GM23338 (cell line): ENCODE data around the gene KIF19. TPM values are rescaled to one million over a fixed set of nuclear protein-coding genes. Genes with fewer than 3 reads are reported as not detected.

ENCODE experiments used
- ATAC-seq: fragments of 200-7000 bp; cut with Tn5 transposase; 3 replicates; pipeline ENCODE4 v1.9.1; 2020
- DNase-seq: peaks from one replicate; pipeline ENCODE4 v3.0.0-alpha.2; 2015; ENCODE audit warnings: low spot score
- H2AFZ ChIP-seq: fragments of 200-600 bp; sonication (generic); 2 replicates; pipeline ENCODE4 v1.8.0; 2016; ENCODE audit warnings: antibody characterized with exemption, mild to moderate bottlenecking, moderate library complexity
- H3F3A ChIP-seq: fragments of 200-600 bp; sonication (generic); replicated peaks from 2 replicates; pipeline ENCODE4 v1.8.0; 2017; ENCODE audit warnings: antibody characterized with exemption, mixed run types, low read depth
- H3K27ac ChIP-seq: fragments of 200-600 bp; sonication (generic); 2 replicates; pipeline ENCODE4 v1.6.1; 2016; ENCODE audit warnings: low read depth
- H3K27me3 ChIP-seq: fragments of 200-600 bp; sonication (generic); 2 replicates; pipeline ENCODE4 v1.8.0; 2016; ENCODE audit warnings: mild to moderate bottlenecking, mixed run types, moderate library complexity; ENCODE audit not compliant: insufficient read depth
- H3K36me3 ChIP-seq: fragments of 200-600 bp; sonication (generic); 2 replicates; pipeline ENCODE4 v1.8.0; 2016; ENCODE audit warnings: mild to moderate bottlenecking; ENCODE audit not compliant: insufficient read depth
- H3K4me1 ChIP-seq: fragments of 200-600 bp; sonication (generic); 2 replicates; pipeline ENCODE4 v1.8.0; 2016; ENCODE audit warnings: mild to moderate bottlenecking, moderate library complexity; ENCODE audit not compliant: insufficient read depth
- H3K4me2 ChIP-seq: fragments of 200-600 bp; sonication (generic); 2 replicates; pipeline ENCODE4 v1.7.1; 2017; ENCODE audit warnings: mixed run types
- H3K4me3 ChIP-seq: fragments of 200-600 bp; sonication (generic); 2 replicates; pipeline ENCODE4 v1.6.1; 2016; ENCODE audit warnings: mixed run types
- H3K79me2 ChIP-seq: fragments of 200-600 bp; sonication (generic); replicated peaks from 2 replicates; pipeline ENCODE4 v1.8.0; 2017; ENCODE audit warnings: mild to moderate bottlenecking; ENCODE audit not compliant: insufficient read depth
- H3K9me2 ChIP-seq: fragments of 200-600 bp; sonication (generic); 2 replicates; pipeline ENCODE4 v1.8.0; 2017; ENCODE audit not compliant: insufficient read depth
- H4K20me1 ChIP-seq: fragments of 200-600 bp; sonication (generic); replicated peaks from 2 replicates; pipeline ENCODE4 v1.8.0; 2017; ENCODE audit warnings: mild to moderate bottlenecking; ENCODE audit not compliant: insufficient read depth
- H3K27ac Mint-ChIP-seq: 2 replicates; pipeline ENCODE4 v1.8.0; 2020; ENCODE audit warnings: inconsistent platforms, mild to moderate bottlenecking, moderate library complexity, mixed read lengths
- H3K27me3 Mint-ChIP-seq: 3 replicates; pipeline ENCODE4 v1.8.0; 2022; ENCODE audit warnings: low read depth, mild to moderate bottlenecking, moderate library complexity, mixed read lengths, inconsistent platforms; ENCODE audit not compliant: insufficient read depth, poor library complexity
- H3K36me3 Mint-ChIP-seq: 3 replicates; pipeline ENCODE4 v1.8.0; 2021; ENCODE audit warnings: low read depth, mild to moderate bottlenecking, inconsistent platforms, moderate library complexity, mixed read lengths
- H3K4me1 Mint-ChIP-seq: 3 replicates; pipeline ENCODE4 v1.8.0; 2020; ENCODE audit warnings: mild to moderate bottlenecking, inconsistent platforms, mixed read lengths
- H3K4me3 Mint-ChIP-seq: 3 replicates; pipeline ENCODE4 v1.8.0; 2021; ENCODE audit warnings: moderate library complexity, mild to moderate bottlenecking, inconsistent platforms, mixed read lengths
- H3K9me3 Mint-ChIP-seq: 3 replicates; pipeline ENCODE4 v1.8.0; 2020; ENCODE audit warnings: moderate library complexity, mild to moderate bottlenecking, inconsistent platforms, mixed read lengths
- CREB1 ChIP-seq: fragments of 250-450 bp; sonication (Bioruptor Pico); IDR thresholded peaks from 2 replicates; pipeline ENCODE4 v1.5.0; 2020; ENCODE audit warnings: low read depth, mild to moderate bottlenecking, moderate library complexity
- EZH2 ChIP-seq: fragments of 200-600 bp; sonication (generic); IDR thresholded peaks from one replicate; pipeline ENCODE4 v1.8.0; 2017; ENCODE audit warnings: antibody characterized with exemption, mild to moderate bottlenecking, low read depth; ENCODE audit not compliant: unreplicated experiment
- EZH2phosphoT487 ChIP-seq: fragments of 200-600 bp; sonication (generic); IDR thresholded peaks from one replicate; pipeline ENCODE4 v1.8.1; 2018; ENCODE audit warnings: antibody characterized with exemption; ENCODE audit not compliant: unreplicated experiment
- JUNB ChIP-seq: IDR thresholded peaks from one replicate; pipeline ENCODE4 v1.6.1; 2016; ENCODE audit warnings: antibody characterized with exemption; ENCODE audit not compliant: unreplicated experiment
- NANOG ChIP-seq: IDR thresholded peaks from 2 replicates; pipeline ENCODE4 v1.6.1; 2016; ENCODE audit warnings: antibody characterized with exemption, borderline replicate concordance
- POLR2AphosphoS5 ChIP-seq: IDR thresholded peaks from 2 replicates; pipeline ENCODE4 v1.6.1; 2016; ENCODE audit warnings: antibody characterized with exemption, low read depth
- STAT1 ChIP-seq: IDR thresholded peaks from one replicate; pipeline ENCODE4 v1.6.1; 2016; ENCODE audit warnings: antibody characterized with exemption; ENCODE audit not compliant: unreplicated experiment
- ZNF114 ChIP-seq: fragments of 250-450 bp; sonication (Bioruptor Pico); IDR thresholded peaks from 2 replicates; pipeline ENCODE4 v1.5.0; 2020; ENCODE audit warnings: mild to moderate bottlenecking, moderate library complexity
- ZNF331 ChIP-seq: fragments of 250-450 bp; sonication (Bioruptor Pico); IDR thresholded peaks from 2 replicates; pipeline ENCODE4 v1.5.0; 2020; ENCODE audit warnings: low read depth, mild to moderate bottlenecking, moderate library complexity
- polyA plus RNA-seq: library from polyadenylated mRNA; unstranded; fragments of >200 nt; fragmentation: Nextera tagmentation; extraction: Ambion mirVana; gene quantifications from 2 replicates; pipeline ENCODE4 v1.2.1, GENCODE V29; 2016
- total RNA-seq: library from RNA; depleted of rRNA; stranded (reverse); fragments of >200 nt; shearing (Covaris generic); gene quantifications from 2 replicates; pipeline ENCODE4 v1.2.3, GENCODE V29; 2014
- TF ChIP-seq, protein P1 (sequence below), 2 experiments: fragments of 200-600 bp in 1 of 2; sonication (generic) in 1 of 2; conservative IDR thresholded peaks; 2 replicates each; pipeline versions ENCODE4 v1.5.1 to v1.6.1; 2016 to 2017; ENCODE audit warnings: antibody characterized with exemption in 2 of 2, low read depth in 2 of 2, mild to moderate bottlenecking in 2 of 2, moderate library complexity in 1 of 2
- TF ChIP-seq, protein P2 (sequence below): fragments of 250-450 bp; sonication (Bioruptor Pico); IDR thresholded peaks from 2 replicates; pipeline ENCODE4 v1.5.0; 2020; ENCODE audit warnings: mild to moderate bottlenecking, moderate library complexity
- TF ChIP-seq, protein P3 (sequence below): IDR thresholded peaks from one replicate; pipeline ENCODE4 v1.6.1; 2018; ENCODE audit warnings: antibody characterized with exemption; ENCODE audit not compliant: unreplicated experiment
- TF ChIP-seq, protein P4 (sequence below): IDR thresholded peaks from 2 replicates; pipeline ENCODE4 v1.6.1; 2016; ENCODE audit warnings: antibody characterized with exemption

KIF19 gene
- total and polyA plus RNA-seq, 2 experiments from 2014 or later: 0.35 to 0.36 TPM

DNA sequence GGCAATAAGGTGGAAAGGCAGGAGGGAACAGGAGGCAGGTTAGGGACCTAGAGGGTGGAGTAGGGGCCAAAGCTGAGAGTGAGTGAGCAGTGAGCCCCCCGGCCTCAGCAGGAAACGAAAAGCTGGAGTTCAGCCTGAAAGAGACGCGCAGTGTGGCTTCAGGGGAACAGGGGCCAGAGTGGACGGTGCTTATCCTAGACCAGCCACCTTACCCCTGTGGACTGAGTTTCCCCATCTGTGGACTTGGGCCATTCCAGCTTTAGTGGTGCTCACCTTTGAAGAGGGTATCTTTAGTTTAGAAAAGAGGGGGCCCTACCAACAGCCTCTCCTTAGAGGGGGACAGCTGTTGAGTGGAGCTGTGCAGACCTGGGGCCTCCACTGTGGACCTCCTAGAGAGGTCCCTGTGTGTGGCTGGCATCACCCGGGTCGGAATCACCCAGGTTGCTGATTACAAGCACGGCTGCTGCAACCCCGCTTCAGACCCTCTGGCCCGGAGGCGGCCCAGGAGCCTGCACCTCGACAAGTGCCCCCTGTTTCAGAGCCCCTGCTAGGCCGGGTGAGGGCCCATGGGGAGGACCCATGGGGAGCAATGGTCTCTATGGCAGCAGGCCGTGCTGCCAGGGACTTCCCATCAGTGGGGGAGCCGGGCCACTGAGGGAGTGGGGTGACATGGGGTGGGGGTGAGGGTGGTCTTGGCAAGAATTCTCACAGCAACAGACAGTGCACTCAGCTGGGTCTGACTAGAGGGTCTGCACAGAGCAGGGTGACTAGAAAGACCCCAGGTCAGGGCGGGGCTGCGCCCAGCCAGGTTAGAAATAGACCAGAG, 43.9 kb downstream of the KIF19 start:
- no peak for DNase-seq
- TF ChIP-seq ZNF331 (CRISPR knock-in tag) (no peak), EZH2 (no peak), CREB1 (CRISPR knock-in tag) (no peak), STAT1 (no peak), NANOG (no peak), JUNB (no peak), EZH2phosphoT487 (no peak), POLR2AphosphoS5 (no peak), ZNF114 (CRISPR knock-in tag) (no peak)
- TF ChIP-seq, protein P1, sequence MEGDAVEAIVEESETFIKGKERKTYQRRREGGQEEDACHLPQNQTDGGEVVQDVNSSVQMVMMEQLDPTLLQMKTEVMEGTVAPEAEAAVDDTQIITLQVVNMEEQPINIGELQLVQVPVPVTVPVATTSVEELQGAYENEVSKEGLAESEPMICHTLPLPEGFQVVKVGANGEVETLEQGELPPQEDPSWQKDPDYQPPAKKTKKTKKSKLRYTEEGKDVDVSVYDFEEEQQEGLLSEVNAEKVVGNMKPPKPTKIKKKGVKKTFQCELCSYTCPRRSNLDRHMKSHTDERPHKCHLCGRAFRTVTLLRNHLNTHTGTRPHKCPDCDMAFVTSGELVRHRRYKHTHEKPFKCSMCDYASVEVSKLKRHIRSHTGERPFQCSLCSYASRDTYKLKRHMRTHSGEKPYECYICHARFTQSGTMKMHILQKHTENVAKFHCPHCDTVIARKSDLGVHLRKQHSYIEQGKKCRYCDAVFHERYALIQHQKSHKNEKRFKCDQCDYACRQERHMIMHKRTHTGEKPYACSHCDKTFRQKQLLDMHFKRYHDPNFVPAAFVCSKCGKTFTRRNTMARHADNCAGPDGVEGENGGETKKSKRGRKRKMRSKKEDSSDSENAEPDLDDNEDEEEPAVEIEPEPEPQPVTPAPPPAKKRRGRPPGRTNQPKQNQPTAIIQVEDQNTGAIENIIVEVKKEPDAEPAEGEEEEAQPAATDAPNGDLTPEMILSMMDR (conservative IDR thresholded peaks at IDR 0.05; ENCODE audit: low read depth in 2 of 2): no peak
- TF ChIP-seq, protein P2, sequence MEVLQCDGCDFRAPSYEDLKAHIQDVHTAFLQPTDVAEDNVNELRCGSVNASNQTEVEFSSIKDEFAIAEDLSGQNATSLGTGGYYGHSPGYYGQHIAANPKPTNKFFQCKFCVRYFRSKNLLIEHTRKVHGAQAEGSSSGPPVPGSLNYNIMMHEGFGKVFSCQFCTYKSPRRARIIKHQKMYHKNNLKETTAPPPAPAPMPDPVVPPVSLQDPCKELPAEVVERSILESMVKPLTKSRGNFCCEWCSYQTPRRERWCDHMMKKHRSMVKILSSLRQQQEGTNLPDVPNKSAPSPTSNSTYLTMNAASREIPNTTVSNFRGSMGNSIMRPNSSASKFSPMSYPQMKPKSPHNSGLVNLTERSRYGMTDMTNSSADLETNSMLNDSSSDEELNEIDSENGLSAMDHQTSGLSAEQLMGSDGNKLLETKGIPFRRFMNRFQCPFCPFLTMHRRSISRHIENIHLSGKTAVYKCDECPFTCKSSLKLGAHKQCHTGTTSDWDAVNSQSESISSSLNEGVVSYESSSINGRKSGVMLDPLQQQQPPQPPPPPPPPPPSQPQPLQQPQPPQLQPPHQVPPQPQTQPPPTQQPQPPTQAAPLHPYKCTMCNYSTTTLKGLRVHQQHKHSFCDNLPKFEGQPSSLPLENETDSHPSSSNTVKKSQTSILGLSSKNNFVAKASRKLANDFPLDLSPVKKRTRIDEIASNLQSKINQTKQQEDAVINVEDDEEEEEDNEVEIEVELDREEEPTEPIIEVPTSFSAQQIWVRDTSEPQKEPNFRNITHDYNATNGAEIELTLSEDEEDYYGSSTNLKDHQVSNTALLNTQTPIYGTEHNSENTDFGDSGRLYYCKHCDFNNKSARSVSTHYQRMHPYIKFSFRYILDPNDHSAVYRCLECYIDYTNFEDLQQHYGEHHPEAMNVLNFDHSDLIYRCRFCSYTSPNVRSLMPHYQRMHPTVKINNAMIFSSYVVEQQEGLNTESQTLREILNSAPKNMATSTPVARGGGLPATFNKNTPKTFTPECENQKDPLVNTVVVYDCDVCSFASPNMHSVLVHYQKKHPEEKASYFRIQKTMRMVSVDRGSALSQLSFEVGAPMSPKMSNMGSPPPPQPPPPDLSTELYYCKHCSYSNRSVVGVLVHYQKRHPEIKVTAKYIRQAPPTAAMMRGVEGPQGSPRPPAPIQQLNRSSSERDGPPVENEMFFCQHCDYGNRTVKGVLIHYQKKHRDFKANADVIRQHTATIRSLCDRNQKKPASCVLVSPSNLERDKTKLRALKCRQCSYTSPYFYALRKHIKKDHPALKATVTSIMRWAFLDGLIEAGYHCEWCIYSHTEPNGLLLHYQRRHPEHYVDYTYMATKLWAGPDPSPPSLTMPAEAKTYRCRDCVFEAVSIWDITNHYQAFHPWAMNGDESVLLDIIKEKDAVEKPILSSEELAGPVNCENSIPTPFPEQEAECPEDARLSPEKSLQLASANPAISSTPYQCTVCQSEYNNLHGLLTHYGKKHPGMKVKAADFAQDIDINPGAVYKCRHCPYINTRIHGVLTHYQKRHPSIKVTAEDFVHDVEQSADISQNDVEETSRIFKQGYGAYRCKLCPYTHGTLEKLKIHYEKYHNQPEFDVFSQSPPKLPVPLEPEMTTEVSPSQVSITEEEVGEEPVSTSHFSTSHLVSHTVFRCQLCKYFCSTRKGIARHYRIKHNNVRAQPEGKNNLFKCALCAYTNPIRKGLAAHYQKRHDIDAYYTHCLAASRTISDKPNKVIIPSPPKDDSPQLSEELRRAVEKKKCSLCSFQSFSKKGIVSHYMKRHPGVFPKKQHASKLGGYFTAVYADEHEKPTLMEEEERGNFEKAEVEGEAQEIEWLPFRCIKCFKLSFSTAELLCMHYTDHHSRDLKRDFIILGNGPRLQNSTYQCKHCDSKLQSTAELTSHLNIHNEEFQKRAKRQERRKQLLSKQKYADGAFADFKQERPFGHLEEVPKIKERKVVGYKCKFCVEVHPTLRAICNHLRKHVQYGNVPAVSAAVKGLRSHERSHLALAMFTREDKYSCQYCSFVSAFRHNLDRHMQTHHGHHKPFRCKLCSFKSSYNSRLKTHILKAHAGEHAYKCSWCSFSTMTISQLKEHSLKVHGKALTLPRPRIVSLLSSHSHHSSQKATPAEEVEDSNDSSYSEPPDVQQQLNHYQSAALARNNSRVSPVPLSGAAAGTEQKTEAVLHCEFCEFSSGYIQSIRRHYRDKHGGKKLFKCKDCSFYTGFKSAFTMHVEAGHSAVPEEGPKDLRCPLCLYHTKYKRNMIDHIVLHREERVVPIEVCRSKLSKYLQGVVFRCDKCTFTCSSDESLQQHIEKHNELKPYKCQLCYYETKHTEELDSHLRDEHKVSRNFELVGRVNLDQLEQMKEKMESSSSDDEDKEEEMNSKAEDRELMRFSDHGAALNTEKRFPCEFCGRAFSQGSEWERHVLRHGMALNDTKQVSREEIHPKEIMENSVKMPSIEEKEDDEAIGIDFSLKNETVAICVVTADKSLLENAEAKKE: no peak
- TF ChIP-seq, protein P3, sequence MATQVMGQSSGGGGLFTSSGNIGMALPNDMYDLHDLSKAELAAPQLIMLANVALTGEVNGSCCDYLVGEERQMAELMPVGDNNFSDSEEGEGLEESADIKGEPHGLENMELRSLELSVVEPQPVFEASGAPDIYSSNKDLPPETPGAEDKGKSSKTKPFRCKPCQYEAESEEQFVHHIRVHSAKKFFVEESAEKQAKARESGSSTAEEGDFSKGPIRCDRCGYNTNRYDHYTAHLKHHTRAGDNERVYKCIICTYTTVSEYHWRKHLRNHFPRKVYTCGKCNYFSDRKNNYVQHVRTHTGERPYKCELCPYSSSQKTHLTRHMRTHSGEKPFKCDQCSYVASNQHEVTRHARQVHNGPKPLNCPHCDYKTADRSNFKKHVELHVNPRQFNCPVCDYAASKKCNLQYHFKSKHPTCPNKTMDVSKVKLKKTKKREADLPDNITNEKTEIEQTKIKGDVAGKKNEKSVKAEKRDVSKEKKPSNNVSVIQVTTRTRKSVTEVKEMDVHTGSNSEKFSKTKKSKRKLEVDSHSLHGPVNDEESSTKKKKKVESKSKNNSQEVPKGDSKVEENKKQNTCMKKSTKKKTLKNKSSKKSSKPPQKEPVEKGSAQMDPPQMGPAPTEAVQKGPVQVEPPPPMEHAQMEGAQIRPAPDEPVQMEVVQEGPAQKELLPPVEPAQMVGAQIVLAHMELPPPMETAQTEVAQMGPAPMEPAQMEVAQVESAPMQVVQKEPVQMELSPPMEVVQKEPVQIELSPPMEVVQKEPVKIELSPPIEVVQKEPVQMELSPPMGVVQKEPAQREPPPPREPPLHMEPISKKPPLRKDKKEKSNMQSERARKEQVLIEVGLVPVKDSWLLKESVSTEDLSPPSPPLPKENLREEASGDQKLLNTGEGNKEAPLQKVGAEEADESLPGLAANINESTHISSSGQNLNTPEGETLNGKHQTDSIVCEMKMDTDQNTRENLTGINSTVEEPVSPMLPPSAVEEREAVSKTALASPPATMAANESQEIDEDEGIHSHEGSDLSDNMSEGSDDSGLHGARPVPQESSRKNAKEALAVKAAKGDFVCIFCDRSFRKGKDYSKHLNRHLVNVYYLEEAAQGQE: no peak
- TF ChIP-seq, protein P4, sequence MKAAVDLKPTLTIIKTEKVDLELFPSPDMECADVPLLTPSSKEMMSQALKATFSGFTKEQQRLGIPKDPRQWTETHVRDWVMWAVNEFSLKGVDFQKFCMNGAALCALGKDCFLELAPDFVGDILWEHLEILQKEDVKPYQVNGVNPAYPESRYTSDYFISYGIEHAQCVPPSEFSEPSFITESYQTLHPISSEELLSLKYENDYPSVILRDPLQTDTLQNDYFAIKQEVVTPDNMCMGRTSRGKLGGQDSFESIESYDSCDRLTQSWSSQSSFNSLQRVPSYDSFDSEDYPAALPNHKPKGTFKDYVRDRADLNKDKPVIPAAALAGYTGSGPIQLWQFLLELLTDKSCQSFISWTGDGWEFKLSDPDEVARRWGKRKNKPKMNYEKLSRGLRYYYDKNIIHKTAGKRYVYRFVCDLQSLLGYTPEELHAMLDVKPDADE: no peak
- H4K20me1 ChIP-seq: no peaks in the 10 kb centered on the region
- Mint-ChIP-seq H3K27ac (no peak overlapping the region), H3K27me3 (peaks cover 13% of the 10 kb centered on the region), H3K9me3 (no peaks in the 10 kb centered on the region), H3K36me3 (no peaks in the 10 kb centered on the region), H3K4me1 (peaks cover 9% of the 10 kb centered on the region), H3K4me3 (no peak overlapping the region)
- H3K36me3 ChIP-seq: no peaks in the 10 kb centered on the region
- H3K4me3 ChIP-seq: no peak overlapping the region
- H3K27me3 ChIP-seq: no peaks in the 10 kb centered on the region
- no peak for ATAC-seq
- H3K4me1 ChIP-seq: no peaks in the 10 kb centered on the region
- no peak overlapping the region for H3K27ac ChIP-seq
- no peaks in the 10 kb centered on the region for H3K79me2 ChIP-seq
- no peaks in the 10 kb centered on the region for H3K9me2 ChIP-seq
- no peaks in the 10 kb centered on the region for H3F3A ChIP-seq
- H2AFZ ChIP-seq: no peak overlapping the region
- H3K4me2 ChIP-seq: no peak overlapping the region
